Spleen (tissue), 11 donors: ENCODE measurements around the gene APOL4. TPM values are rescaled to one million over a fixed set of nuclear protein-coding genes. Genes with fewer than 3 reads are reported as not detected.
"Not testable (repeated sequence)": the region's sequence is repeated elsewhere in the genome, so short reads cannot be mapped to it uniquely, and the experiment has no call there.

Source experiments
- DNase-seq: peaks from one replicate; pipeline ENCODE4 v3.0.0-alpha.2; 2020
- H3K27ac ChIP-seq, 8 donors: fragments of 200-600 bp; sonication (generic) in 7 of 8; 1 replicate in 4 of 8; 2 replicates in 4 of 8; pipeline versions ENCODE4 v1.5.0 to v1.8.0; 2016 to 2021; ENCODE audit warnings: inconsistent platforms in 4 of 8, mild to moderate bottlenecking in 4 of 8, moderate library complexity in 1 of 8
- H3K27me3 ChIP-seq, 7 donors: fragments of 200-600 bp; sonication (generic) in 6 of 7; replicated peaks in 1 of 7; 1 replicate in 4 of 7; 2 replicates in 3 of 7; pipeline versions ENCODE4 v1.5.0 to v1.8.0; 2016 to 2021; ENCODE audit warnings: inconsistent platforms in 3 of 7, mild to moderate bottlenecking in 1 of 7
- H3K36me3 ChIP-seq, 6 donors: fragments of 200-600 bp; sonication (generic) in 5 of 6; 1 replicate in 4 of 6; 2 replicates in 2 of 6; pipeline versions ENCODE4 v1.5.0 to v1.8.0; 2016 to 2021; ENCODE audit warnings: inconsistent platforms in 2 of 6
- H3K4me1 ChIP-seq, 6 donors: fragments of 200-600 bp; sonication (generic) in 5 of 6; 1 replicate in 3 of 6; 2 replicates in 3 of 6; pipeline versions ENCODE4 v1.5.0 to v1.8.0; 2016 to 2021; ENCODE audit warnings: inconsistent platforms in 3 of 6
- H3K4me3 ChIP-seq, 8 donors: fragments of 200-600 bp; sonication (generic) in 7 of 8; 1 replicate in 4 of 8; 2 replicates in 4 of 8; pipeline versions ENCODE4 v1.5.0 to v1.8.0; 2016 to 2021; ENCODE audit warnings: inconsistent platforms in 4 of 8, mild to moderate bottlenecking in 4 of 8, moderate library complexity in 2 of 8
- H3K9me3 ChIP-seq, 8 donors: fragments of 200-600 bp; sonication (generic) in 7 of 8; 1 replicate in 4 of 8; 2 replicates in 4 of 8; pipeline versions ENCODE4 v1.5.0 to v1.8.0; 2016 to 2021; ENCODE audit warnings: inconsistent platforms in 4 of 8
- CTCF ChIP-seq, 11 experiments: fragments of 200-600 bp in 7 of 11; fragments of 450-650 bp in 4 of 11; sonication (generic) in 4 of 11; IDR thresholded peaks in 8 of 11; conservative IDR thresholded peaks in 3 of 11; 1 replicate in 7 of 11; 2 replicates in 4 of 11; pipeline versions ENCODE4 v1.4.0 to v1.8.0; 2016 to 2021; ENCODE audit warnings: antibody characterized with exemption in 11 of 11, inconsistent platforms in 4 of 11, mild to moderate bottlenecking in 1 of 11
- POLR2A ChIP-seq, 3 donors: fragments of 450-650 bp; IDR thresholded peaks; one replicate each; pipeline ENCODE4 v1.5.1; 2017; ENCODE audit warnings: antibody characterized with exemption in 3 of 3, mild to moderate bottlenecking in 1 of 3
- POLR2AphosphoS5 ChIP-seq, 3 donors: sonication (generic); formaldehyde crosslinking; IDR thresholded peaks; one replicate each; pipeline ENCODE4 v1.5.1; 2017; ENCODE audit warnings: antibody characterized with exemption in 3 of 3
- WGBS, 5 donors: extraction: QIAGEN DNeasy Blood & Tissue Kit in 3 of 5; methylation state at CpG; one replicate each; pipeline versions ENCODE4 v1.1.5 to v1.1.7; 2013 to 2018; 5-methylcytosine and 5-hydroxymethylcytosine counted together
- intact Hi-C: fragments of 100-400 bp; cut with DNase I; formaldehyde crosslinking; loops from one replicate; pipeline ENCODE4 v1.15.0; 2023; ENCODE audit warnings: low total_unique reads
- polyA plus RNA-seq, 3 donors: library from polyadenylated mRNA; stranded (reverse); fragments of 200-250 nt; gene quantifications; one replicate each; pipeline ENCODE4 v1.2.1, GENCODE V29; 2013
- total RNA-seq, 7 donors: library from RNA; depleted of rRNA in 3 of 7; stranded (reverse); fragments of >200 nt in 3 of 7; fragmentation: NEBNext Ultra II Directional in 4 of 7; extraction: Animal tissue kit (Norgen Biotek cat#: 25700) in 4 of 7; gene quantifications; one replicate each; pipeline versions ENCODE4 v1.1.0 to v1.2.1, GENCODE V29; 2016 to 2021
- donor health status: healthy with polysubstance abuse.
- donor health status: DM: no; HTN: no; CAD: no; lungs with moderate emphysema.
- donor health status: DM: no; HTN: no; CAD: no.
- donor health status: Bipolar disorder and iron deficiency.
- donor health status: healthy.
- donor health status: DM: no; HTN: no; CAD: no.
- donor health status: DM: yes; HTN: yes; CAD: no.

Gene APOL4
- total and polyA plus RNA-seq, 10 donors: 2.5 to 14.4 (median 3.9) TPM; not detected in 1

DNA sequence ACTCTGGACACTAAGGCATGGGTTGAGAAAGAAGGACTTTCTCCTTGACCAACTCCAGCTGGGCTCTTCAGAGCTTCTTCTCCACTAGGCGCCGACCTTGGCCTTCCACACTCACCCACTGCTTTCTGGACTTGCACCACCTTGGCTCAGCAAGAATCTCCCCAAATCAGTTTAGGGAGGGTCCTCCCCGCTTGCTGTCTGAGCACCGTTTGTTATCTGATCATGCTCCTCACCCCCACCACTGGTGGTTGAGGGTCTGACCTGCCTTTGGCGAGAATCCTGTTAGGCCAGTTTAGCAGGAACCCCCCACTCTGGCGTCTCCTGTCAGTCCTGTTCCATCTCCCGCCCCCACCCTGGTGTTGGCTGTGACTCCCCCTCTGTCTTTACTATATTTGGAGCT is 27.3 kb upstream of the APOL4 start:
- Histone ChIP-seq H3K27ac (no peak overlapping the region), H3K4me3 (no peak overlapping the region), H3K36me3 (peaks cover 0 to 97% (median 66%) of the 10 kb centered on the region in 6 donors), H3K27me3 (no peaks in the 10 kb centered on the region), H3K4me1 (peaks cover 0 to 27% (median 14%) of the 10 kb centered on the region in 6 donors), H3K9me3 (no peaks in the 10 kb centered on the region)
- 88 to 97% (median 94%) methylated on average over 7 of the region's 7 CpGs for WGBS, 5 donors
- no peak for DNase-seq
- TF ChIP-seq CTCF (IDR thresholded peaks at IDR 0.05 in 8 of 11, conservative IDR thresholded peaks at IDR 0.05 in 3 of 11) (no peak), POLR2A (IDR thresholded peaks at IDR 0.05) (no peak), POLR2AphosphoS5 (IDR thresholded peaks at IDR 0.05) (no peak)
- intact Hi-C loops: no loop called here

DNA sequence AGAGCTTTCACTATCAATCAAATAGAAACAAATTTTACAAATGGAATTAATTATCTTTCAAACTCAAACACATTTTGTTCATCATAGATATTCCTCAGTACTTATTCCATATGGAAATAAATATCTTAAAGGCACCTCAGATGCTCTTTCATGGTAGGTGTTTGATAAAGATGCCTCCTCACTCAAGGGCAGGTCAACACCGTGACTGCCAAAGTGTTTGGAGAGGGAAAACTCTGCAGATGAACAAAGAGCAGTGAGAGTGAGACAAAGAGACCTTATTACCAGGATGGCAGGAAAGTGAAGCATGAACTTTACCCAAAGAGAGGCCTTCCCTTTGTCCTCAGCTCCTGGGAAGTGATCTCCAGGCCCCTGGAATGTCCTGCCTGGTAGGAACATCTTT is 26.8 kb upstream of the APOL4 start:
- H3K9me3 ChIP-seq, H3K4me3 ChIP-seq, DNase-seq, H3K27ac ChIP-seq, intact Hi-C loops, H3K27me3 ChIP-seq: not testable (repeated sequence)
- peaks cover 0 to 91% (median 64%) of the 10 kb centered on the region in 6 donors for H3K36me3 ChIP-seq
- WGBS, 5 donors: 92 to 100% (median 94%) methylated on average over 1 of the region's 1 CpG
- H3K4me1 ChIP-seq: peaks cover 0 to 22% (median 10%) of the 10 kb centered on the region in 6 donors

- peaks cover 0 to 86% (median 59%) of the 10 kb centered on the region in 6 donors for H3K36me3 ChIP-seq
These were observed 26.2 kb upstream of the APOL4 start for GRCh38 chr22:36227806-36228205.

DNA sequence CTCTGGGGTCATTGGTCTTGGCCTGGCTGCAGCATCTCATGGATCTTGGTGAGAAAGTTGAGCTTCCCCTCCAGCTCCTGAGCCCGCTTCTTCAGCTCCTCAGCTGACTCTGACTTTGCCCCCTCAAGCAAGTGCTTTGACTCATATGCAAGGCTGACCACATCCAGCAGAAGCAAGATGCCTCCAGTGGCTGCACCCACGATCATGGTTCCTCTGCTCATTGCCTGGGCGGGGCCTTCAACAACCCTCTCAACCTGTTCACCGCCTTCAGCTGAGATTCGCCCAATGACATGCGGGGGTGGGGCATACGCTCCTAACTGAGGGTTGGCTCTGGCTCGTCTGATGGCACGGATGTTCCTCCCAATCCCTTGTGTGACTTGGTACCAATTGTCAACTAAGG is 25.8 kb upstream of the APOL4 start:
- 86 to 95% (median 89%) methylated on average over 9 of the region's 9 CpGs for WGBS, 5 donors

More at GRCh38 chr22:36227806-36228205, 26.2 kb upstream of the APOL4 start:
- 92 to 95% (median 93%) methylated on average over 8 of the region's 8 CpGs for WGBS, 5 donors
- TF ChIP-seq CTCF (IDR thresholded peaks at IDR 0.05 in 8 of 11, conservative IDR thresholded peaks at IDR 0.05 in 3 of 11) (no peak), POLR2A (IDR thresholded peaks at IDR 0.05) (no peak), POLR2AphosphoS5 (IDR thresholded peaks at IDR 0.05) (no peak)
- peaks cover 0 to 17% (median 5%) of the 10 kb centered on the region in 6 donors for H3K4me1 ChIP-seq
- H3K27ac ChIP-seq: no peak overlapping the region
- DNase-seq: no peak
- H3K27me3 ChIP-seq: no peaks in the 10 kb centered on the region
- intact Hi-C loops: no loop called here
- H3K9me3 ChIP-seq: no peaks in the 10 kb centered on the region
- H3K4me3 ChIP-seq: no peak overlapping the region

GRCh38 chr22:36226189-36226588 is 24.6 kb upstream of the APOL4 start:
- H3K4me1 ChIP-seq: peaks cover 0 to 10% (median 3%) of the 10 kb centered on the region in 6 donors
- no peaks in the 10 kb centered on the region for H3K9me3 ChIP-seq
- no peak overlapping the region for H3K27ac ChIP-seq
- 85 to 98% (median 95%) methylated on average over 5 of the region's 5 CpGs for WGBS, 5 donors
- no peak for DNase-seq
- H3K4me3 ChIP-seq: no peak overlapping the region
- peaks cover 0 to 70% (median 44%) of the 10 kb centered on the region in 6 donors for H3K36me3 ChIP-seq
- TF ChIP-seq CTCF (IDR thresholded peaks at IDR 0.05 in 8 of 11, conservative IDR thresholded peaks at IDR 0.05 in 3 of 11) (no peak), POLR2AphosphoS5 (IDR thresholded peaks at IDR 0.05) (no peak), POLR2A (IDR thresholded peaks at IDR 0.05) (no peak)
- intact Hi-C loops: no loop called here
- no peaks in the 10 kb centered on the region for H3K27me3 ChIP-seq

More for the DNA sequence above, 25.8 kb upstream of the APOL4 start:
- Histone ChIP-seq H3K4me3 (no peak overlapping the region), H3K4me1 (peaks cover 0 to 12% (median 1%) of the 10 kb centered on the region in 6 donors), H3K36me3 (peaks cover 0 to 82% (median 55%) of the 10 kb centered on the region in 6 donors), H3K9me3 (no peaks in the 10 kb centered on the region), H3K27me3 (no peaks in the 10 kb centered on the region), H3K27ac (no peak overlapping the region)
- DNase-seq: no peak
- no peak for TF ChIP-seq POLR2A (IDR thresholded peaks at IDR 0.05)
- peak; percentile 32 to 35 (median 34) for TF ChIP-seq POLR2AphosphoS5 (IDR thresholded peaks at IDR 0.05)
- intact Hi-C loops: no loop called here
